ENCODE results near the gene MSANTD1.

DNA sequence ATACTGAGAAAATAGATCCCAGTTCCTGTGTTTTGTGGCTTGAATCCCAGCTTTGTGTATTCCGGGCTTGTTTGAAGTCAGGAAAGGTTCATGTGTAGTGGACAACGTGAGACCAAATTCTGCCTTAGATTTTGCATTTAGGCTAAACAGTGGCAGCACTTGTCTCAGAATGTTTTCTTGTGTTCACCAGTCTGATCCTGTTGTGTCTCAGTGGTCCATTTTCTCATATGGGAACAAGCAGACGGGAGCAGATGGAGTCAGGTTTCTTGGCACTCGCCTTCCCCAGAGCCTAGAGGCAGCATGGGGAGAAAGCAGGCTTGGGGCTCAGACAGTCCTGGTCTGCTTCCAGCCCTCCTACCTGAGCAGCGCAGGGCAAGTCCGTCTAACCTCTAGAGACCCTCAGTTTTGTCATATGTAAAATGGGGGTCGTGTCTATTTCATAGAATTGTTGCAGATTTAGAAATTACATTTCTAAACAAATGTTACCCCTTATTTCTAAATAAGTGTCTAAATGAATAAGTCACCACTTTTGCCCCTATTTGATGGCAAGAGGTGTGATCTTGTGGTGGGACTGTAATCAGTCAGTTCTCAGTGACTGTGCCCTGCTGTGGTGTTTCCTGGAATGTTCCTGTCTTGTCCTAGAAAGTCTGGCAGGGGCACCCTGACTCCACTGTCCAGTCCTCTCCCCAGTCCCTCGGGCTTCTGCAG, 28.3 kb upstream of the MSANTD1 start:
- no peak for TF ChIP-seq POLR2AphosphoS5 (IDR thresholded peaks at IDR 0.05; ENCODE audit: low read depth, low read length)
- TF ChIP-seq, protein P1, sequence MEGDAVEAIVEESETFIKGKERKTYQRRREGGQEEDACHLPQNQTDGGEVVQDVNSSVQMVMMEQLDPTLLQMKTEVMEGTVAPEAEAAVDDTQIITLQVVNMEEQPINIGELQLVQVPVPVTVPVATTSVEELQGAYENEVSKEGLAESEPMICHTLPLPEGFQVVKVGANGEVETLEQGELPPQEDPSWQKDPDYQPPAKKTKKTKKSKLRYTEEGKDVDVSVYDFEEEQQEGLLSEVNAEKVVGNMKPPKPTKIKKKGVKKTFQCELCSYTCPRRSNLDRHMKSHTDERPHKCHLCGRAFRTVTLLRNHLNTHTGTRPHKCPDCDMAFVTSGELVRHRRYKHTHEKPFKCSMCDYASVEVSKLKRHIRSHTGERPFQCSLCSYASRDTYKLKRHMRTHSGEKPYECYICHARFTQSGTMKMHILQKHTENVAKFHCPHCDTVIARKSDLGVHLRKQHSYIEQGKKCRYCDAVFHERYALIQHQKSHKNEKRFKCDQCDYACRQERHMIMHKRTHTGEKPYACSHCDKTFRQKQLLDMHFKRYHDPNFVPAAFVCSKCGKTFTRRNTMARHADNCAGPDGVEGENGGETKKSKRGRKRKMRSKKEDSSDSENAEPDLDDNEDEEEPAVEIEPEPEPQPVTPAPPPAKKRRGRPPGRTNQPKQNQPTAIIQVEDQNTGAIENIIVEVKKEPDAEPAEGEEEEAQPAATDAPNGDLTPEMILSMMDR (IDR thresholded peaks at IDR 0.05) = no peak
